GM23338 (cell line): ENCODE results near the gene ADAMTS17. TPM values are rescaled to one million over a fixed set of nuclear protein-coding genes. Genes with fewer than 3 reads are reported as not detected.

ENCODE experiments used
- ATAC-seq: fragments of 200-7000 bp; cut with Tn5 transposase; 3 replicates; pipeline ENCODE4 v1.9.1; 2020
- DNase-seq: peaks from one replicate; pipeline ENCODE4 v3.0.0-alpha.2; 2015; ENCODE audit warnings: low spot score
- H2AFZ ChIP-seq: fragments of 200-600 bp; sonication (generic); 2 replicates; pipeline ENCODE4 v1.8.0; 2016; ENCODE audit warnings: antibody characterized with exemption, mild to moderate bottlenecking, moderate library complexity
- H3F3A ChIP-seq: fragments of 200-600 bp; sonication (generic); replicated peaks from 2 replicates; pipeline ENCODE4 v1.8.0; 2017; ENCODE audit warnings: antibody characterized with exemption, mixed run types, low read depth
- H3K27ac ChIP-seq: fragments of 200-600 bp; sonication (generic); 2 replicates; pipeline ENCODE4 v1.6.1; 2016; ENCODE audit warnings: low read depth
- H3K27me3 ChIP-seq: fragments of 200-600 bp; sonication (generic); 2 replicates; pipeline ENCODE4 v1.8.0; 2016; ENCODE audit warnings: mild to moderate bottlenecking, mixed run types, moderate library complexity; ENCODE audit not compliant: insufficient read depth
- H3K36me3 ChIP-seq: fragments of 200-600 bp; sonication (generic); 2 replicates; pipeline ENCODE4 v1.8.0; 2016; ENCODE audit warnings: mild to moderate bottlenecking; ENCODE audit not compliant: insufficient read depth
- H3K4me1 ChIP-seq: fragments of 200-600 bp; sonication (generic); 2 replicates; pipeline ENCODE4 v1.8.0; 2016; ENCODE audit warnings: mild to moderate bottlenecking, moderate library complexity; ENCODE audit not compliant: insufficient read depth
- H3K4me2 ChIP-seq: fragments of 200-600 bp; sonication (generic); 2 replicates; pipeline ENCODE4 v1.7.1; 2017; ENCODE audit warnings: mixed run types
- H3K4me3 ChIP-seq: fragments of 200-600 bp; sonication (generic); 2 replicates; pipeline ENCODE4 v1.6.1; 2016; ENCODE audit warnings: mixed run types
- H3K79me2 ChIP-seq: fragments of 200-600 bp; sonication (generic); replicated peaks from 2 replicates; pipeline ENCODE4 v1.8.0; 2017; ENCODE audit warnings: mild to moderate bottlenecking; ENCODE audit not compliant: insufficient read depth
- H3K9me2 ChIP-seq: fragments of 200-600 bp; sonication (generic); 2 replicates; pipeline ENCODE4 v1.8.0; 2017; ENCODE audit not compliant: insufficient read depth
- H4K20me1 ChIP-seq: fragments of 200-600 bp; sonication (generic); replicated peaks from 2 replicates; pipeline ENCODE4 v1.8.0; 2017; ENCODE audit warnings: mild to moderate bottlenecking; ENCODE audit not compliant: insufficient read depth
- H3K27ac Mint-ChIP-seq: 2 replicates; pipeline ENCODE4 v1.8.0; 2020; ENCODE audit warnings: inconsistent platforms, mild to moderate bottlenecking, moderate library complexity, mixed read lengths
- H3K27me3 Mint-ChIP-seq: 3 replicates; pipeline ENCODE4 v1.8.0; 2022; ENCODE audit warnings: low read depth, mild to moderate bottlenecking, moderate library complexity, mixed read lengths, inconsistent platforms; ENCODE audit not compliant: insufficient read depth, poor library complexity
- H3K36me3 Mint-ChIP-seq: 3 replicates; pipeline ENCODE4 v1.8.0; 2021; ENCODE audit warnings: low read depth, mild to moderate bottlenecking, inconsistent platforms, moderate library complexity, mixed read lengths
- H3K4me1 Mint-ChIP-seq: 3 replicates; pipeline ENCODE4 v1.8.0; 2020; ENCODE audit warnings: mild to moderate bottlenecking, inconsistent platforms, mixed read lengths
- H3K4me3 Mint-ChIP-seq: 3 replicates; pipeline ENCODE4 v1.8.0; 2021; ENCODE audit warnings: moderate library complexity, mild to moderate bottlenecking, inconsistent platforms, mixed read lengths
- H3K9me3 Mint-ChIP-seq: 3 replicates; pipeline ENCODE4 v1.8.0; 2020; ENCODE audit warnings: moderate library complexity, mild to moderate bottlenecking, inconsistent platforms, mixed read lengths
- CREB1 ChIP-seq: fragments of 250-450 bp; sonication (Bioruptor Pico); IDR thresholded peaks from 2 replicates; pipeline ENCODE4 v1.5.0; 2020; ENCODE audit warnings: low read depth, mild to moderate bottlenecking, moderate library complexity
- EZH2 ChIP-seq: fragments of 200-600 bp; sonication (generic); IDR thresholded peaks from one replicate; pipeline ENCODE4 v1.8.0; 2017; ENCODE audit warnings: antibody characterized with exemption, mild to moderate bottlenecking, low read depth; ENCODE audit not compliant: unreplicated experiment
- ZNF331 ChIP-seq: fragments of 250-450 bp; sonication (Bioruptor Pico); IDR thresholded peaks from 2 replicates; pipeline ENCODE4 v1.5.0; 2020; ENCODE audit warnings: low read depth, mild to moderate bottlenecking, moderate library complexity
- ZNF462 ChIP-seq: fragments of 250-450 bp; sonication (Bioruptor Pico); IDR thresholded peaks from 2 replicates; pipeline ENCODE4 v1.5.0; 2020; ENCODE audit warnings: mild to moderate bottlenecking, moderate library complexity
- polyA plus RNA-seq: library from polyadenylated mRNA; unstranded; fragments of >200 nt; fragmentation: Nextera tagmentation; extraction: Ambion mirVana; gene quantifications from 2 replicates; pipeline ENCODE4 v1.2.1, GENCODE V29; 2016
- total RNA-seq: library from RNA; depleted of rRNA; stranded (reverse); fragments of >200 nt; shearing (Covaris generic); gene quantifications from 2 replicates; pipeline ENCODE4 v1.2.3, GENCODE V29; 2014
- TF ChIP-seq, protein P1 (sequence below): IDR thresholded peaks from 2 replicates; pipeline ENCODE4 v1.6.1; 2016; ENCODE audit warnings: antibody characterized with exemption

Gene ADAMTS17
- total and polyA plus RNA-seq, 2 experiments from 2014 or later: 0.60 to 3.8 TPM

GRCh38 chr15:100310513-100311153 is 31.1 kb downstream of the ADAMTS17 start:
- Histone ChIP-seq H3K79me2 (no peaks in the 10 kb centered on the region), H4K20me1 (no peaks in the 10 kb centered on the region), H3K27me3 (no peaks in the 10 kb centered on the region), H3K4me2 (no peak overlapping the region), H3K36me3 (no peaks in the 10 kb centered on the region), H3K4me1 (no peaks in the 10 kb centered on the region), H3F3A (no peaks in the 10 kb centered on the region), H3K4me3 (no peak overlapping the region), H3K27ac (no peak overlapping the region), H2AFZ (no peak overlapping the region), H3K9me2 (no peaks in the 10 kb centered on the region; the same call in 1 of the 2 replicates)
- Mint-ChIP-seq H3K4me3 (no peak overlapping the region), H3K36me3 (peaks cover 11% of the 10 kb centered on the region), H3K4me1 (peaks cover 10% of the 10 kb centered on the region; the same call in 2 of the 3 replicates), H3K27ac (no peak overlapping the region), H3K9me3 (peaks cover 8% of the 10 kb centered on the region), H3K27me3 (peaks cover 5% of the 10 kb centered on the region)
- no peak for TF ChIP-seq ZNF331 (CRISPR knock-in tag)
- TF ChIP-seq CREB1 (CRISPR knock-in tag): no peak
- TF ChIP-seq ZNF462 (CRISPR knock-in tag): no peak
- no peak for TF ChIP-seq EZH2
- TF ChIP-seq, protein P1, sequence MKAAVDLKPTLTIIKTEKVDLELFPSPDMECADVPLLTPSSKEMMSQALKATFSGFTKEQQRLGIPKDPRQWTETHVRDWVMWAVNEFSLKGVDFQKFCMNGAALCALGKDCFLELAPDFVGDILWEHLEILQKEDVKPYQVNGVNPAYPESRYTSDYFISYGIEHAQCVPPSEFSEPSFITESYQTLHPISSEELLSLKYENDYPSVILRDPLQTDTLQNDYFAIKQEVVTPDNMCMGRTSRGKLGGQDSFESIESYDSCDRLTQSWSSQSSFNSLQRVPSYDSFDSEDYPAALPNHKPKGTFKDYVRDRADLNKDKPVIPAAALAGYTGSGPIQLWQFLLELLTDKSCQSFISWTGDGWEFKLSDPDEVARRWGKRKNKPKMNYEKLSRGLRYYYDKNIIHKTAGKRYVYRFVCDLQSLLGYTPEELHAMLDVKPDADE: no peak
- DNase-seq: no peak
- ATAC-seq: peak; percentile 42
